T-helper 9 cell (primary cell): ENCODE results near the gene RLN2.

Source experiments
- DNase-seq: peaks from one replicate; pipeline ENCODE4 v3.0.0-alpha.2; 2020

Gene RLN2

GRCh38 chr9:5265939-5266338 lies 38.6 kb downstream of the RLN2 start:
- no peak for DNase-seq

- no peak for DNase-seq
These were observed 40.3 kb downstream of the RLN2 start for GRCh38 chr9:5264219-5264595.

DNA sequence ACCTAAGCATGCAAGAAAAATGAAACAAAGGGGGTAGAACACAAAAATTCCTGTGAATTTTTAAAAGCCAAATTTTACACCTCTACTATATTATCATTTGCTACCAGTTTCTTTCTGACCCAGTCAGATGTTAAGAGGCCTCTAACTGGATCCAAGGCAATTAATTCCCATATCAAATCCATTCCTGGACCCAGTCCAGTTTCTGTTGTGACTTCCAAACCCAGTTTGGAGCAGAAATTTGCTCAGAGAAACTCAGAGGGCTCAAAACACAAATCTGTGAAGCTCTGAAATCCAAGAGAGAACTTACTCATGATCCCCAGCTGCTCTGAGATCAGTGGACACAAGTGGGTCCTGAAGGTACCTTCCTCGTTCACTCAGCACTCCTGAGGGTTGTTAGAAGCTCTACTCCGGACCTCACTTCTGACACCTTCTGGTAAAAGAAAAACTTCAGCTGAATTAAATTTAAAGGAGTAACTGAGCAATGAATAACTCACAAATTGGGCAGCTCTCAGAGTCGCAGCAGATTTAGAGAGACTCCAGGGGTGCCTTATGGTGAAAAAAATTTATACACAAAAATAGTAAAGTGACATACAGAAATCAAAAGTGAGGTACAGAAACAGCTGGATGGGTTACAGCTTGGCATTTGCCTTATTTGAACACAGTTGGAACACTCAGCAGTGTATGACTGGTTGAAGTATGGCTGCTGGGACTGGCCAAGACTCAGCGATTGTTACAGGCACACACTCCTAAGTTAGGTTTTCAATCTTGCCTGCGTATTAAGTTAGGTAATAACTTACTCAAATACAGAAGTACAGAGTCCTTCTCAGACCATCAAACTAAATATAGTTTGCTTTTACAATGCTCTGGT lies 40.9 kb downstream of the RLN2 start:
- no peak for DNase-seq
